Esophagus muscularis mucosa (tissue), 4 donors: ENCODE data around the gene KCNMB2. TPM values are rescaled to one million over a fixed set of nuclear protein-coding genes. Genes with fewer than 3 reads are reported as not detected.

Experiments
- DNase-seq: peaks from one replicate; pipeline ENCODE4 v3.0.0-alpha.2; 2017; ENCODE audit errors: extremely low spot score
- H3K27ac ChIP-seq, 4 donors: fragments of 200-600 bp; sonication (generic); replicated peaks in 1 of 4; 1 replicate in 3 of 4; 2 replicates in 1 of 4; pipeline ENCODE4 v1.5.1; 2016 to 2019; ENCODE audit warnings: mild to moderate bottlenecking in 1 of 4
- H3K27me3 ChIP-seq, 4 donors: fragments of 200-600 bp; sonication (generic); one replicate each; pipeline versions ENCODE4 v1.5.1 to v1.6.0; 2016 to 2019
- H3K36me3 ChIP-seq, 4 donors: fragments of 200-600 bp; sonication (generic); one replicate each; pipeline ENCODE4 v1.5.1; 2016 to 2019
- H3K4me1 ChIP-seq, 4 donors: fragments of 200-600 bp; sonication (generic); one replicate each; pipeline ENCODE4 v1.5.1; 2016 to 2019
- H3K4me3 ChIP-seq, 4 donors: fragments of 200-600 bp; sonication (generic); 1 replicate in 2 of 4; 2 replicates in 2 of 4; pipeline ENCODE4 v1.5.1; 2016 to 2019; ENCODE audit warnings: mild to moderate bottlenecking in 4 of 4, moderate library complexity in 1 of 4
- H3K9me3 ChIP-seq, 4 donors: fragments of 200-600 bp; sonication (generic); 1 replicate in 3 of 4; 2 replicates in 1 of 4; pipeline ENCODE4 v1.5.1; 2016 to 2019
- CTCF ChIP-seq, 3 experiments: fragments of 200-600 bp in 2 of 3; fragments of 450-650 bp in 1 of 3; sonication (generic) in 2 of 3; IDR thresholded peaks; one replicate each; pipeline ENCODE4 v1.5.1; 2017 to 2019; ENCODE audit warnings: antibody characterized with exemption in 3 of 3, mild to moderate bottlenecking in 2 of 3, moderate library complexity in 1 of 3
- EP300 ChIP-seq: sonication (generic); formaldehyde crosslinking; IDR thresholded peaks from one replicate; pipeline ENCODE4 v1.6.1; 2017; ENCODE audit warnings: antibody characterized with exemption
- POLR2A ChIP-seq: fragments of 450-650 bp; IDR thresholded peaks from one replicate; pipeline ENCODE4 v1.6.1; 2017; ENCODE audit warnings: antibody characterized with exemption, moderate library complexity, mild to moderate bottlenecking, low read depth
- POLR2AphosphoS5 ChIP-seq, 2 donors: sonication (generic); formaldehyde crosslinking; IDR thresholded peaks; one replicate each; pipeline ENCODE4 v1.6.1; 2017; ENCODE audit warnings: antibody characterized with exemption in 2 of 2
- WGBS: methylation state at CpG from one replicate; pipeline ENCODE4 v1.1.5; 2018; 5-methylcytosine and 5-hydroxymethylcytosine counted together
- intact Hi-C: fragments of 100-400 bp; cut with DNase I; formaldehyde crosslinking; loops from one replicate; pipeline ENCODE4 v1.15.1; 2023
- total RNA-seq, 4 donors: library from RNA; depleted of rRNA; stranded (reverse); fragments of >200 nt; gene quantifications; one replicate each; pipeline versions ENCODE4 v1.1.0 to v1.2.1, GENCODE V29; 2016

Gene KCNMB2
- total RNA-seq, 4 donors from 2014 or later, result 0.17 to 0.40 TPM; not detected in 2

DNA sequence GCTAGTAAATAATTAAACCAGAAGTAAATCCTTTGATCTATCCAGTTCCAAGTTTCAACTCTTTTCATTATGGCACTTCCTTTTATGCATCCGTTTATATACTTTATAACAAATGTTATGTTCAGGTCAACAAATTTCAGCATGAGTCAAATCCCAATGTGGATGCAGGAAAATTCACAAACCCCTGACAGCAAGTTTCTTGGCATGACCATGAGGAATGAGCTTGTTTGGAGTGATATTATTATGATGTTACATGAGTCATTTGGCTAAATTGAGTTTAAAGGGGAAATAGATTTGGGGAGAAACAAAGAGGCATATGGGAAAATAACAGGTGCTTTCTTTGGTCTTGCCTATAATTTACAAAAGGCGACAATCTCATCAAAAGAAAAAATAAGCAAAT lies 32.1 kb upstream of the KCNMB2 start:
- intact Hi-C loops, result no loop called here
- Histone ChIP-seq H3K27ac (no peak overlapping the region), H3K9me3 (no peaks in the 10 kb centered on the region), H3K4me1 (peaks cover 0 to 7% (median 6%) of the 10 kb centered on the region in 4 donors), H3K36me3 (no peaks in the 10 kb centered on the region), H3K27me3 (no peaks in the 10 kb centered on the region), H3K4me3 (no peak overlapping the region)
- no peak for DNase-seq
- no peak for TF ChIP-seq EP300
- no peak for TF ChIP-seq POLR2AphosphoS5 (IDR thresholded peaks at IDR 0.05)
- 79% methylated on average over 2 of the region's 2 CpGs for WGBS

DNA sequence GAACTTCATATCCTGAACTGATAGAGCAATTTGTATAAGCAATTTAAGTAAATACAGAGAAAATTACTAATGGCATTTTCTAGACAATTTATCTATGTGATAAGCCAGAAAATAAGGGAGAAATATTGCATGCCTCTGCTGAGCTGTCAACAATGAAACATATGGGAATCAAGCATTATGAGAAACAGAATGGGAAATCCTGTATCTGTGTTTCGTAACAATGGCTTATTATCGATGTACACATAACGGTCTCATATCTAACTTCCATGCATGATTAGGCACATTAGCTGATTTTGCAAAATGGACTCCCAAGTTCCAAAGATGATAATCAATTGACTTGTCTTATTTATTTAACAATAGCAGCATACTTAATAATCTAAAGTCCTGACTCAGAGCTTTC lies 30.4 kb upstream of the KCNMB2 start:
- Histone ChIP-seq H3K9me3 (no peaks in the 10 kb centered on the region), H3K27ac (no peak overlapping the region), H3K36me3 (no peaks in the 10 kb centered on the region), H3K4me3 (no peak overlapping the region), H3K27me3 (no peaks in the 10 kb centered on the region), H3K4me1 (peaks cover 0 to 7% (median 6%) of the 10 kb centered on the region in 4 donors)
- TF ChIP-seq CTCF (IDR thresholded peaks at IDR 0.05), result no peak
- TF ChIP-seq POLR2A, result no peak
- no peak for TF ChIP-seq EP300
- no peak for TF ChIP-seq POLR2AphosphoS5 (IDR thresholded peaks at IDR 0.05)
- DNase-seq, result no peak
- intact Hi-C loops, result no loop called here
- 76% methylated on average over 3 of the region's 3 CpGs for WGBS

GRCh38 chr3:178507507-178508442 lies 28.5 kb upstream of the KCNMB2 start:
- no peak for DNase-seq
- intact Hi-C loops, result no loop called here
- no peak for TF ChIP-seq CTCF (IDR thresholded peaks at IDR 0.05)
- TF ChIP-seq EP300, result no peak
- no peak for TF ChIP-seq POLR2AphosphoS5 (IDR thresholded peaks at IDR 0.05)
- no peak for TF ChIP-seq POLR2A
- H3K4me3 ChIP-seq, result no peak overlapping the region
- peaks cover 0 to 7% (median 6%) of the 10 kb centered on the region in 4 donors for H3K4me1 ChIP-seq
- no peaks in the 10 kb centered on the region for H3K9me3 ChIP-seq
- no peaks in the 10 kb centered on the region for H3K36me3 ChIP-seq
- no peak overlapping the region for H3K27ac ChIP-seq
- H3K27me3 ChIP-seq, result no peaks in the 10 kb centered on the region
- WGBS, result 58% methylated on average over 5 of the region's 5 CpGs

DNA sequence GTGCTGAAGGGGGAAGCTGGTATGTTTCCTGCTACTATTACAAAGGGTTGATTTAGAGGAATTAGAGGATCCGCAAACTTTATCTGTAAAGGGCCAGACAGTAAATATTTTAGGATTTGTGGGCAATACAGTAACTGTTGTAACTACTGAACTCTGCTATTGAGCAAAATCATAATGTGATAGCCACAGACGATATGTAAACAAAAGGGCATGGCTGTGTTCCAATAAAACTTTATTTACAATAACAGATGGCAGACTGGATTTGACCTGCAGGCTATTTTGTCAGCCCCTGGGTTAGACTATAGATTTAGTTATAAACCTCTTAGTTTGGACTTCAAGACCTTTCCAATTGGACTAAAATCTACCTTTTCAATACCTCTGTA lies 27.8 kb upstream of the KCNMB2 start:
- no peak for TF ChIP-seq POLR2A
- no peak for TF ChIP-seq POLR2AphosphoS5 (IDR thresholded peaks at IDR 0.05)
- no peak for TF ChIP-seq CTCF (IDR thresholded peaks at IDR 0.05)
- no peak for TF ChIP-seq EP300
- WGBS, result 86% methylated on average over 2 of the region's 2 CpGs
- H3K4me1 ChIP-seq, result peaks cover 0 to 7% (median 6%) of the 10 kb centered on the region in 4 donors
- no peaks in the 10 kb centered on the region for H3K9me3 ChIP-seq
- H3K4me3 ChIP-seq, result no peak overlapping the region
- no peak for DNase-seq
- H3K27ac ChIP-seq, result no peak overlapping the region
- intact Hi-C loops, result no loop called here
- no peaks in the 10 kb centered on the region for H3K27me3 ChIP-seq
- H3K36me3 ChIP-seq, result no peaks in the 10 kb centered on the region

DNA sequence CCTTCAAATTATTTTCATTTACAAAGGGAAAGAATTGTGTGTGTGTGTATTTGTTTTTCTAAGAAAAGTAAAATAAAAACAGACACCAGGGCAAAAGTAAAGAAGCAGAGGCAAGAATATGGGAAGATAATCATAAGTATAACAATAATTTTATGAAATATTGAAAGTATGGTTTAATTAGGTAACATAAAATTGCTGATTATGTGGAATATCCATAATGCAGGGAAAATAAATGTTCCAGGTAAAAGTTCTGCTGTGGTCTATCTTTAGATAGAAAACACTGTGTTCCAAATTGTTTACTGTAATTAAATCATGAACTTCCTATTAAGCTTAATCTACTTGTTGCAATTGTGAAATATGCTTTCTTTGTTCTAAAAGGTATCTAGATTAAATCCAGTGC lies 25.7 kb upstream of the KCNMB2 start:
- Histone ChIP-seq H3K9me3 (no peaks in the 10 kb centered on the region), H3K4me3 (no peak overlapping the region), H3K27me3 (no peaks in the 10 kb centered on the region), H3K27ac (no peak overlapping the region), H3K4me1 (peaks cover 0 to 7% (median 6%) of the 10 kb centered on the region in 4 donors), H3K36me3 (no peaks in the 10 kb centered on the region)
- DNase-seq, result no peak
- intact Hi-C loops, result no loop called here
- TF ChIP-seq EP300, result no peak
- no peak for TF ChIP-seq CTCF (IDR thresholded peaks at IDR 0.05)
- TF ChIP-seq POLR2A, result no peak
- TF ChIP-seq POLR2AphosphoS5 (IDR thresholded peaks at IDR 0.05), result no peak
